BLaER1 treated with 17β-estradiol and CSF1 and Interleukin-3, amounts not matched to agents 10 nM and 100 nM (cell line): ENCODE data around the gene TAPBPL.
A peak's percentile ranks its signal among the peaks of the same experiment; 100 is the strongest.

Experiments
- H3K27ac ChIP-seq, 11 experiments: shearing (Covaris generic); formaldehyde crosslinking; 2 replicates each; pipeline ENCODE4 v1.8.1; 2022
- H3K27me3 ChIP-seq, 11 experiments: shearing (Covaris generic); formaldehyde crosslinking; 2 replicates each; pipeline ENCODE4 v1.8.1; 2022
- H3K36me3 ChIP-seq, 11 experiments: shearing (Covaris generic); formaldehyde crosslinking; 2 replicates each; pipeline ENCODE4 v1.8.1; 2022
- H3K4me1 ChIP-seq, 10 experiments: shearing (Covaris generic); formaldehyde crosslinking; 2 replicates each; pipeline ENCODE4 v1.8.1; 2022
- H3K4me2 ChIP-seq, 11 experiments: shearing (Covaris generic); formaldehyde crosslinking; 2 replicates each; pipeline ENCODE4 v1.8.1; 2022
- H3K4me3 ChIP-seq, 10 experiments: shearing (Covaris generic); formaldehyde crosslinking; 2 replicates each; pipeline ENCODE4 v1.8.1; 2022
- H3K9ac ChIP-seq, 11 experiments: shearing (Covaris generic); formaldehyde crosslinking; 2 replicates each; pipeline ENCODE4 v1.8.1; 2022
- H3K9me3 ChIP-seq, 11 experiments: shearing (Covaris generic); formaldehyde crosslinking; replicated peaks in 1 of 11; 2 replicates each; pipeline ENCODE4 v1.8.1; 2022
- H4K20me1 ChIP-seq, 11 experiments: shearing (Covaris generic); formaldehyde crosslinking; 2 replicates each; pipeline ENCODE4 v1.8.1; 2022
- Cebpa-rat ChIP-seq, 11 experiments: shearing (Covaris generic); IDR thresholded peaks; 2 replicates each; pipeline ENCODE4 v1.8.1; 2022

The TAPBPL gene

GRCh38 chr12:6451348-6452244 is at the start of gene TAPBPL:
TSS of gene TAPBPL (plus strand) at chr12:6452042. CDS start at chr12:6452249, 207 bp downstream.
- H4K20me1 ChIP-seq = no peaks in the 10 kb centered on the region
- no peaks in the 10 kb centered on the region for H3K9me3 ChIP-seq
- peak within 1 kb of the TSS; percentile 78 to 97 (median 94) for H3K27ac ChIP-seq
- peaks cover 11 to 35% (median 19%) of the 10 kb centered on the region in 11 experiments; a peak in 19 of 22 replicates for H3K36me3 ChIP-seq
- peaks cover 53 to 67% (median 59%) of the 10 kb centered on the region in 10 experiments for H3K4me1 ChIP-seq
- H3K4me3 ChIP-seq = peak within 1 kb of the TSS; percentile 57 to 81 (median 72)
- peak within 1 kb of the TSS; percentile 90 to 100 (median 96) for H3K4me2 ChIP-seq
- peak within 1 kb of the TSS; percentile 79 to 94 (median 90) for H3K9ac ChIP-seq
- H3K27me3 ChIP-seq = no peaks in the 10 kb centered on the region
- no peak for TF ChIP-seq Cebpa-rat (IDR thresholded peaks at IDR 0.05)

- TF ChIP-seq Cebpa-rat (IDR thresholded peaks at IDR 0.05) = no peak
- Histone ChIP-seq H3K27ac (no peak overlapping the region), H3K9me3 (no peaks in the 10 kb centered on the region), H3K9ac (no peak overlapping the region), H3K27me3 (no peaks in the 10 kb centered on the region), H4K20me1 (no peaks in the 10 kb centered on the region), H3K4me1 (0 out of 20 replicates have a peak, but pooled peaks cover 0 to 7% (median 0%) of the 10 kb centered on the region in 10 experiments), H3K4me3 (no peak overlapping the region), H3K4me2 (no peak overlapping the region), H3K36me3 (peaks cover 0 to 47% (median 0%) of the 10 kb centered on the region in 11 experiments; a peak in 4 of 22 replicates)
These were observed 47.5 kb upstream of the TAPBPL start for GRCh38 chr12:6404390-6404789.

GRCh38 chr12:6405963-6406362 is 45.9 kb upstream of the TAPBPL start:
- Histone ChIP-seq H3K4me1 (0 out of 20 replicates have a peak, but pooled peaks cover 0 to 7% (median 0%) of the 10 kb centered on the region in 10 experiments), H3K4me2 (no peak overlapping the region), H4K20me1 (no peaks in the 10 kb centered on the region), H3K36me3 (peaks cover 0 to 34% (median 0%) of the 10 kb centered on the region in 11 experiments; a peak in 3 of 22 replicates), H3K9me3 (no peaks in the 10 kb centered on the region), H3K27ac (no peak overlapping the region), H3K27me3 (no peaks in the 10 kb centered on the region), H3K4me3 (no peak overlapping the region), H3K9ac (no peak overlapping the region)
- no peak for TF ChIP-seq Cebpa-rat (IDR thresholded peaks at IDR 0.05)

- no peak overlapping the region for H3K4me3 ChIP-seq
- no peak overlapping the region for H3K4me2 ChIP-seq
- peaks cover 0 to 22% (median 0%) of the 10 kb centered on the region in 11 experiments; a peak in 1 of 22 replicates for H3K36me3 ChIP-seq
- no peak overlapping the region for H3K9ac ChIP-seq
- no peaks in the 10 kb centered on the region for H3K9me3 ChIP-seq
- TF ChIP-seq Cebpa-rat (IDR thresholded peaks at IDR 0.05) = no peak
- H3K27ac ChIP-seq = no peak overlapping the region
- H3K4me1 ChIP-seq = 0 out of 20 replicates have a peak, but pooled peaks cover 0 to 7% (median 0%) of the 10 kb centered on the region in 10 experiments
- no peaks in the 10 kb centered on the region for H3K27me3 ChIP-seq
- no peaks in the 10 kb centered on the region for H4K20me1 ChIP-seq
These were observed 44.4 kb upstream of the TAPBPL start for GRCh38 chr12:6407236-6407954.

- peak in 9 of 11 experiments; percentile 80 to 97 (median 94); a peak in 18 of 22 replicates for TF ChIP-seq Cebpa-rat (IDR thresholded peaks at IDR 0.05)
- H3K27ac ChIP-seq = peak overlapping the region in 10 of 11 experiments; percentile 53 to 95 (median 82); a peak in 19 of 22 replicates
These were observed 35.2 kb upstream of the TAPBPL start for GRCh38 chr12:6416596-6416995.

GRCh38 chr12:6418796-6419195 is 33.0 kb upstream of the TAPBPL start:
- peaks cover 0 to 8% (median 0%) of the 10 kb centered on the region in 11 experiments; a peak in 2 of 22 replicates for H3K36me3 ChIP-seq
- no peak for TF ChIP-seq Cebpa-rat (IDR thresholded peaks at IDR 0.05)
- peaks cover 0 to 11% (median 0%) of the 10 kb centered on the region in 11 experiments; a peak in 7 of 22 replicates for H3K9me3 ChIP-seq
- H4K20me1 ChIP-seq = no peaks in the 10 kb centered on the region
- H3K27me3 ChIP-seq = no peaks in the 10 kb centered on the region
- H3K4me3 ChIP-seq = no peak overlapping the region
- H3K4me2 ChIP-seq = peak overlapping the region in 4 of 11 experiments; percentile 10 to 72 (median 40); a peak in 4 of 22 replicates
- H3K4me1 ChIP-seq = peaks cover 11 to 82% (median 43%) of the 10 kb centered on the region in 10 experiments
- peak overlapping the region in 6 of 11 experiments; percentile 2 to 95 (median 57); a peak in 5 of 22 replicates for H3K27ac ChIP-seq
- no peak overlapping the region for H3K9ac ChIP-seq

More at GRCh38 chr12:6416596-6416995, 35.2 kb upstream of the TAPBPL start:
- peaks cover 0 to 15% (median 0%) of the 10 kb centered on the region in 11 experiments; a peak in 7 of 22 replicates for H3K9me3 ChIP-seq
- peaks cover 0 to 8% (median 0%) of the 10 kb centered on the region in 11 experiments; a peak in 2 of 22 replicates for H3K36me3 ChIP-seq
- H3K4me3 ChIP-seq = peak overlapping the region in 2 of 10 experiments; percentile 23 to 27; a peak in 2 of 20 replicates
- H3K4me2 ChIP-seq = peak overlapping the region; percentile 23 to 86 (median 71); a peak in 20 of 22 replicates
- H3K4me1 ChIP-seq = peaks cover 6 to 76% (median 36%) of the 10 kb centered on the region in 10 experiments; a peak in 17 of 20 replicates
- peak overlapping the region in 9 of 11 experiments; percentile 25 to 77 (median 69); a peak in 14 of 22 replicates for H3K9ac ChIP-seq
- H4K20me1 ChIP-seq = no peaks in the 10 kb centered on the region
- no peaks in the 10 kb centered on the region for H3K27me3 ChIP-seq

- peaks cover 0 to 11% (median 0%) of the 10 kb centered on the region in 11 experiments; a peak in 7 of 22 replicates for H3K9me3 ChIP-seq
- H3K27me3 ChIP-seq = no peaks in the 10 kb centered on the region
- H3K4me1 ChIP-seq = peaks cover 26 to 82% (median 54%) of the 10 kb centered on the region in 10 experiments
- TF ChIP-seq Cebpa-rat (IDR thresholded peaks at IDR 0.05) = no peak
- H3K27ac ChIP-seq = no peak overlapping the region
- H3K4me3 ChIP-seq = no peak overlapping the region
- peak overlapping the region in 1 of 11 experiments; percentile 72; a peak in 1 of 22 replicates for H3K4me2 ChIP-seq
- no peaks in the 10 kb centered on the region for H4K20me1 ChIP-seq
- H3K9ac ChIP-seq = no peak overlapping the region
- peaks cover 0 to 8% (median 0%) of the 10 kb centered on the region in 11 experiments; a peak in 2 of 22 replicates for H3K36me3 ChIP-seq
These were observed 31.5 kb upstream of the TAPBPL start for GRCh38 chr12:6420364-6420763.

GRCh38 chr12:6423267-6424007 is 28.4 kb upstream of the TAPBPL start:
- peak overlapping the region; percentile 76 to 96 (median 93) for H3K4me2 ChIP-seq
- no peaks in the 10 kb centered on the region for H3K36me3 ChIP-seq
- H3K4me3 ChIP-seq = 0 out of 20 replicates have a peak overlapping the region, but pooled peaks of 1 of the 10 experiments have one; percentile 4
- H3K9me3 ChIP-seq = no peaks in the 10 kb centered on the region
- H4K20me1 ChIP-seq = no peaks in the 10 kb centered on the region
- H3K27me3 ChIP-seq = no peaks in the 10 kb centered on the region
- peak overlapping the region in 9 of 11 experiments; percentile 26 to 89 (median 82); a peak in 14 of 22 replicates for H3K9ac ChIP-seq
- TF ChIP-seq Cebpa-rat (IDR thresholded peaks at IDR 0.05) = peak in 6 of 11 experiments; percentile 35 to 73 (median 52); a peak in 8 of 22 replicates
- peaks cover 47 to 83% (median 57%) of the 10 kb centered on the region in 10 experiments for H3K4me1 ChIP-seq
- peak overlapping the region in 9 of 11 experiments; percentile 88 to 98 (median 96); a peak in 19 of 22 replicates for H3K27ac ChIP-seq
